H1 (cell line): ENCODE data around the gene P2RX2. TPM values are rescaled to one million over a fixed set of nuclear protein-coding genes. Genes with fewer than 3 reads are reported as not detected.

Source experiments
- CTCF ChIA-PET: fragments of 300-600 bp; sonication (Branson Sonifier 250); formaldehyde crosslinking; loops from one replicate; lab custom pipeline; 2021; ENCODE audit not compliant: partially characterized antibody; lab: Charles Lee
- POLR2A ChIA-PET: fragments of 300-600 bp; sonication (Branson Sonifier 250); formaldehyde crosslinking; loops from one replicate; lab custom pipeline; 2021; ENCODE audit warnings: inconsistent platforms; ENCODE audit not compliant: partially characterized antibody; lab: Charles Lee
- DNase-seq, 2 experiments: peaks; one replicate each; pipeline versions ENCODE4 v3.0.0 to v3.0.0-alpha.2; 2010 to 2022; ENCODE audit warnings: low spot score in 2 of 2, low read depth in 1 of 2, mixed read lengths in 1 of 2
- FAIRE-seq: peaks from 2 replicates; lab custom pipeline; 2011; peaks lifted over from hg19 to GRCh38; lab: Jason Lieb, UNC
- H2AFZ ChIP-seq: 2 replicates; pipeline ENCODE4 v1.8.1; 2012; ENCODE audit warnings: low read length, inconsistent platforms
- H2AK5ac ChIP-seq: 2 replicates; pipeline ENCODE4 v1.6.1; 2013; ENCODE audit warnings: low read depth, low read length
- H2BK120ac ChIP-seq: replicated peaks from 2 replicates; pipeline ENCODE3; 2013; ENCODE audit warnings: low read depth, low read length, inconsistent platforms
- H2BK12ac ChIP-seq: 2 replicates; pipeline ENCODE4 v1.6.1; 2013; ENCODE audit warnings: low read depth, low read length
- H2BK15ac ChIP-seq: 2 replicates; pipeline ENCODE4 v1.6.1; 2013; ENCODE audit warnings: low read length
- H2BK20ac ChIP-seq: 2 replicates; pipeline ENCODE4 v1.6.1; 2013; ENCODE audit warnings: low read length
- H2BK5ac ChIP-seq: 2 replicates; pipeline ENCODE4 v1.6.1; 2013; ENCODE audit warnings: low read depth, low read length
- H3K14ac ChIP-seq: 2 replicates; pipeline ENCODE4 v1.6.1; 2013; ENCODE audit warnings: inconsistent platforms; ENCODE audit not compliant: insufficient read length
- H3K18ac ChIP-seq: 2 replicates; pipeline ENCODE4 v1.6.1; 2013; ENCODE audit warnings: low read length; ENCODE audit errors: extremely low read depth
- H3K23ac ChIP-seq: 2 replicates; pipeline ENCODE4 v1.6.1; 2013; ENCODE audit warnings: inconsistent platforms; ENCODE audit not compliant: insufficient read length
- H3K23me2 ChIP-seq: 2 replicates; pipeline ENCODE4 v1.6.1; 2013; ENCODE audit warnings: low read depth, low read length
- H3K27ac ChIP-seq: 2 replicates; pipeline ENCODE4 v1.6.1; 2011; ENCODE audit warnings: low read depth, low read length, inconsistent platforms
- H3K27me3 ChIP-seq, 4 experiments: replicated peaks in 1 of 4; 1 replicate in 1 of 4; 2 replicates in 3 of 4; pipeline versions ENCODE4 v1.6.1 to v1.8.1; 2011 to 2013; ENCODE audit warnings: low read length in 3 of 4, mild to moderate bottlenecking in 3 of 4, inconsistent platforms in 2 of 4, mixed read lengths in 2 of 4, moderate library complexity in 1 of 4; ENCODE audit not compliant: control insufficient read depth in 3 of 4, insufficient read depth in 3 of 4; ENCODE audit errors: extremely low read depth in 1 of 4
- H3K36me3 ChIP-seq, 4 experiments: 2 replicates each; pipeline versions ENCODE4 v1.6.1 to v1.8.1; 2011 to 2013; ENCODE audit warnings: mild to moderate bottlenecking in 4 of 4, low read length in 3 of 4, moderate library complexity in 2 of 4, control low read depth in 1 of 4, inconsistent platforms in 1 of 4; ENCODE audit not compliant: insufficient read depth in 4 of 4, control insufficient read depth in 2 of 4
- H3K4ac ChIP-seq: replicated peaks from 2 replicates; pipeline ENCODE3; 2013; ENCODE audit warnings: low read length, low read depth, mixed read lengths, inconsistent platforms; ENCODE audit not compliant: insufficient read length
- H3K4me1 ChIP-seq, 4 experiments: replicated peaks in 1 of 4; 1 replicate in 1 of 4; 2 replicates in 3 of 4; pipeline versions ENCODE4 v1.6.1 to v1.8.1; 2011 to 2013; ENCODE audit warnings: low read length in 3 of 4, inconsistent platforms in 2 of 4, mixed read lengths in 1 of 4; ENCODE audit not compliant: insufficient read depth in 4 of 4, control insufficient read depth in 3 of 4
- H3K4me2 ChIP-seq, 2 experiments: 2 replicates each; pipeline versions ENCODE4 v1.6.1 to v1.8.1; 2011 to 2013; ENCODE audit warnings: low read depth in 2 of 2, low read length in 2 of 2, control low read depth in 1 of 2, inconsistent platforms in 1 of 2, mild to moderate bottlenecking in 1 of 2; ENCODE audit not compliant: insufficient read depth in 1 of 2
- H3K4me3 ChIP-seq, 4 experiments: fragments of 200-600, 300-600 bp in 1 of 4; sonication (generic), shearing (Covaris generic), sonication (Bioruptor Twin) in 1 of 4; 2 replicates each; pipeline versions ENCODE4 v1.5.1 to v1.8.1; 2011 to 2016; ENCODE audit warnings: low read length in 4 of 4, low read depth in 3 of 4, control low read depth in 2 of 4, inconsistent platforms in 2 of 4, mild to moderate bottlenecking in 2 of 4, mixed read lengths in 1 of 4, moderate library complexity in 1 of 4; ENCODE audit not compliant: insufficient read depth in 2 of 4; ENCODE audit errors: extremely low read depth in 1 of 4
- H3K56ac ChIP-seq: replicated peaks from 2 replicates; pipeline ENCODE3; 2013; ENCODE audit warnings: low read depth, mild to moderate bottlenecking, mixed read lengths, low read length, inconsistent platforms; ENCODE audit not compliant: insufficient read length
- H3K79me1 ChIP-seq: 2 replicates; pipeline ENCODE4 v1.6.1; 2013; ENCODE audit warnings: low read depth, low read length, control low read depth
- H3K79me2 ChIP-seq, 2 experiments: 2 replicates each; pipeline versions ENCODE4 v1.6.1 to v1.8.1; 2012 to 2013; ENCODE audit warnings: low read length in 2 of 2, mild to moderate bottlenecking in 2 of 2, inconsistent platforms in 1 of 2; ENCODE audit not compliant: insufficient read depth in 2 of 2, control insufficient read depth in 1 of 2
- H3K9ac ChIP-seq, 4 experiments: replicated peaks in 1 of 4; 1 replicate in 1 of 4; 2 replicates in 3 of 4; pipeline versions ENCODE4 v1.6.1 to v1.8.1; 2011 to 2013; ENCODE audit warnings: low read depth in 3 of 4, low read length in 3 of 4, control low read depth in 2 of 4, mild to moderate bottlenecking in 2 of 4, moderate library complexity in 2 of 4, inconsistent platforms in 1 of 4; ENCODE audit errors: extremely low read depth in 1 of 4
- H3K9me3 ChIP-seq, 2 experiments: 2 replicates each; pipeline versions ENCODE4 v1.6.1 to v1.8.1; 2012 to 2013; ENCODE audit warnings: mild to moderate bottlenecking in 2 of 2, moderate library complexity in 2 of 2, control low read depth in 1 of 2, inconsistent platforms in 1 of 2, low read depth in 1 of 2, low read length in 1 of 2, mixed read lengths in 1 of 2; ENCODE audit not compliant: insufficient read depth in 2 of 2
- H4K20me1 ChIP-seq, 2 experiments: replicated peaks in 1 of 2; 2 replicates each; pipeline versions ENCODE3 to v1.8.1; 2011 to 2013; ENCODE audit warnings: inconsistent platforms in 2 of 2, low read length in 2 of 2, mild to moderate bottlenecking in 1 of 2; ENCODE audit not compliant: insufficient read depth in 2 of 2, control insufficient read depth in 1 of 2
- H4K5ac ChIP-seq: 2 replicates; pipeline ENCODE4 v1.6.1; 2013; ENCODE audit warnings: low read length, low read depth, mixed read lengths, inconsistent platforms; ENCODE audit not compliant: insufficient read length
- H4K8ac ChIP-seq: 2 replicates; pipeline ENCODE4 v1.8.0; 2013; ENCODE audit warnings: mild to moderate bottlenecking, moderate library complexity, low read length, inconsistent platforms; ENCODE audit not compliant: insufficient read depth; ENCODE audit errors: extremely low read depth
- H4K91ac ChIP-seq: replicated peaks from 2 replicates; pipeline ENCODE3; 2013; ENCODE audit warnings: low read length, mixed read lengths, inconsistent platforms; ENCODE audit not compliant: insufficient read length
- BACH1 ChIP-seq: IDR thresholded peaks from 2 replicates; pipeline ENCODE4 v1.6.1; 2012; ENCODE audit warnings: low read length, improper control_type of control experiment
- EP300 ChIP-seq, 2 experiments: IDR thresholded peaks; 1 replicate in 1 of 2; 2 replicates in 1 of 2; pipeline ENCODE4 v1.6.1; 2011 to 2012; ENCODE audit warnings: low read depth in 2 of 2, low read length in 2 of 2, mild to moderate bottlenecking in 2 of 2, borderline replicate concordance in 1 of 2, inconsistent platforms in 1 of 2, moderate library complexity in 1 of 2
- KDM4A ChIP-seq: IDR thresholded peaks from one replicate; pipeline ENCODE4 v1.7.1; 2012; ENCODE audit warnings: low read depth, mild to moderate bottlenecking, moderate library complexity, low read length, inconsistent platforms; ENCODE audit not compliant: severe bottlenecking
- PHF8 ChIP-seq: fragments of 200-600 bp; sonication (generic); conservative IDR thresholded peaks from 2 replicates; pipeline ENCODE4 v1.7.1; 2012; ENCODE audit warnings: low read depth, mild to moderate bottlenecking, inconsistent platforms, low read length, moderate library complexity
- POLR2AphosphoS5 ChIP-seq: IDR thresholded peaks from 2 replicates; pipeline ENCODE4 v1.6.1; 2011; ENCODE audit warnings: low read depth, low read length
- SIRT6 ChIP-seq: IDR thresholded peaks from one replicate; pipeline ENCODE4 v1.7.1; 2012; ENCODE audit warnings: low read length, inconsistent platforms
- TCF12 ChIP-seq: IDR thresholded peaks from 2 replicates; pipeline ENCODE4 v1.6.1; 2011; ENCODE audit warnings: low read depth, mild to moderate bottlenecking, low read length
- WGBS, 2 experiments: shearing (Covaris generic) in 1 of 2; methylation state at CpG; one replicate each; pipeline versions ENCODE4 v1.1.6 to v1.1.7; 2013 to 2015; ENCODE audit warnings: low lambda C conversion rate in 2 of 2, mixed read lengths in 2 of 2, inconsistent platforms in 1 of 2, low coverage in 1 of 2, missing lambda C conversion rate in 1 of 2; ENCODE audit not compliant: insufficient replicate concordance in 2 of 2, insufficient coverage in 1 of 2, insufficient read length in 1 of 2; ENCODE audit errors: extremely low coverage in 1 of 2, missing lambda C conversion rate in 1 of 2; 5-methylcytosine and 5-hydroxymethylcytosine counted together
- polyA plus RNA-seq, 7 experiments: library from polyadenylated mRNA; depleted of rRNA in 3 of 7; stranded (reverse) in 5 of 7; unstranded in 2 of 7; fragments of >200 nt in 5 of 7; fragments of 200-250 nt in 2 of 7; gene quantifications; 1 replicate in 5 of 7; 2 replicates in 1 of 7; 4 replicates in 1 of 7; pipeline versions ENCODE4 v1.2.1 to v1.2.3, GENCODE V29; 2011 to 2013; ENCODE audit warnings: missing spikeins in 2 of 7, mixed read lengths in 2 of 7
- total RNA-seq: library from RNA; stranded (reverse); fragmentation: NEBNext Ultra II Directional; extraction: Animal tissue kit (Norgen Biotek cat#: 25700); gene quantifications from 2 replicates; pipeline ENCODE4 v1.2.1, GENCODE V29; 2021
- TF ChIP-seq, protein P1 (sequence below): IDR thresholded peaks from 2 replicates; pipeline ENCODE4 v1.6.1; 2011; ENCODE audit warnings: low read depth, mild to moderate bottlenecking, low read length; ENCODE audit not compliant: insufficient read depth
- TF ChIP-seq, protein P2 (sequence below): IDR thresholded peaks from 2 replicates; pipeline ENCODE4 v1.6.1; 2012; ENCODE audit warnings: inconsistent platforms

P2RX2 gene
- total and polyA plus RNA-seq, 2 of the 8 experiments (the other 6 are each of a cell fraction or from before 2014, with no cell fraction given) = 0.84 to 2.2 TPM

DNA sequence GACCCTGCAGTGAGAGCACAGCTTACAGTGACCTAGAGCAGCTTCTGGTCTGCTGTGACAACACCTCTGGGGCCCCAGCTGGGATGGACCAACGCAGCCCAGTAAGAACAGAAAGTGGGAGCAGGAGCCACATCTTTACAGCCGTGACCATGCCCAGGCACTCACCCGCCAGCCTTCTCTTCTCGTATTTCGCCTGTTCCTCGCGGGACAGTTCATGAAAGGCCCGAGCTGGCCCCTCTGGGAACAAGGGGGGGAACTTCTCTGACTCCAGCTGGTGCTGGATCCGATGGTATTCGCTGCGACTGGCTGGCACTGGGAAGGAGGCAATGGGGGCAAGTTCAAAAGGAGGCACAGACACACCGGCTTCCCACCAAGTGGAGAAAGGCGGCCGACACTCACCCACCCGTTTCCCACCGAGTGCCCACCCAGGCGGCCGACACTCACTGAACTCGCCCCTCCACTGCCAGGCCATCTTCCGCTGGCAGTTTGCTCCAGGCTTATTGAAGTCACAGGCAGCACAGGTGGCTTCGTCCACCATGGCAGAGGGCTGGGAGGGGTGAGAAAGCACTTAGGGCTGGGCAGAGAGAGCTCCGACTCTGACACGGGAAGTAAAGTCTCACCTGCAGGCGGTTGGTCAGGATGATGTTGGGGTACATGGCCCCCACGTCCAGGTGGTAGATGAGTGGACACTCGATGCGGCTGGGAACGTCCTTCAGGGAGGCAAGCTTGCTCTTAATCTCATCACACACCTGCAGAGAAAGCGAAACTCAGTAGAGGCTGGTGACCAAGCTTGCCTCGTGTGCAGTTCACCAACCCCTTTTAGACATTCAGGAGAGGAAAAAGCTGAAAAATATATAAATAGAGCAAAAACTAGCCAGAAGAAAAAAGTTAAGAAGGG is 49.9 kb downstream of the P2RX2 start:
- Histone ChIP-seq H3K18ac (no peak overlapping the region), H3K27ac (no peak overlapping the region), H3K56ac (no peak overlapping the region), H2BK120ac (no peak overlapping the region), H3K23ac (no peak overlapping the region), H3K79me2 (no peaks in the 10 kb centered on the region), H3K4me2 (no peak overlapping the region), H3K36me3 (peaks cover 53 to 89% (median 76%) of the 10 kb centered on the region in 4 experiments), H3K79me1 (no peaks in the 10 kb centered on the region; the same call in 1 of the 2 replicates), H3K23me2 (no peaks in the 10 kb centered on the region), H2BK15ac (no peak overlapping the region), H3K27me3 (no peaks in the 10 kb centered on the region), H2AK5ac (no peak overlapping the region), H4K91ac (no peak overlapping the region), H3K4me3 (no peak overlapping the region), H3K4me1 (no peaks in the 10 kb centered on the region), H2BK12ac (no peak overlapping the region), H3K9me3 (no peaks in the 10 kb centered on the region), H4K8ac (no peak overlapping the region), H2BK5ac (no peak overlapping the region), H4K5ac (no peak overlapping the region), H3K9ac (no peak overlapping the region), H2AFZ (no peak overlapping the region), H3K4ac (no peak overlapping the region), H3K14ac (no peak overlapping the region), H2BK20ac (no peak overlapping the region), H4K20me1 (peaks cover 6 to 24% of the 10 kb centered on the region in 2 experiments)
- POLR2A ChIA-PET = no interaction called here
- TF ChIP-seq, protein P1, sequence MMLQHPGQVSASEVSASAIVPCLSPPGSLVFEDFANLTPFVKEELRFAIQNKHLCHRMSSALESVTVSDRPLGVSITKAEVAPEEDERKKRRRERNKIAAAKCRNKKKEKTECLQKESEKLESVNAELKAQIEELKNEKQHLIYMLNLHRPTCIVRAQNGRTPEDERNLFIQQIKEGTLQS = no peak
- TF ChIP-seq, protein P2, sequence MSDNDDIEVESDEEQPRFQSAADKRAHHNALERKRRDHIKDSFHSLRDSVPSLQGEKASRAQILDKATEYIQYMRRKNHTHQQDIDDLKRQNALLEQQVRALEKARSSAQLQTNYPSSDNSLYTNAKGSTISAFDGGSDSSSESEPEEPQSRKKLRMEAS = no peak
- TF ChIP-seq TCF12 (no peak), POLR2AphosphoS5 (no peak), PHF8 (no peak), KDM4A (no peak), SIRT6 (no peak), EP300 (IDR thresholded peaks at IDR 0.05; ENCODE audit: borderline replicate concordance in 1 of 2, low read depth in 2 of 2, low read length in 2 of 2) (no peak), BACH1 (no peak)
- FAIRE-seq (no peak), DNase-seq (no peak)
- CTCF ChIA-PET = interaction anchor here (0.7 to 0.9 kb wide), 2 partner anchors 97 to 111 kb away, joined by 3 to 5 read pairs; no protein-coding TSS in a partner anchor
- 88% methylated on average over 20 of the region's 30 CpGs; no CpG with 5 or more reads in 1 of the 2 experiments for WGBS, 2 experiments
